CD14-positive monocyte (primary cell): ENCODE measurements around the gene EEPD1. TPM values are rescaled to one million over a fixed set of nuclear protein-coding genes. Genes with fewer than 3 reads are reported as not detected.
A peak's percentile ranks its signal among the peaks of the same experiment; 100 is the strongest.

ENCODE experiments used
- DNase-seq, 3 donors: peaks; one replicate each; pipeline ENCODE4 v3.0.0-alpha.2; 2011 to 2022
- H2AFZ ChIP-seq: 2 replicates; pipeline ENCODE4 v1.6.0; 2012; ENCODE audit warnings: mild to moderate bottlenecking, low read depth, low read length, inconsistent platforms; ENCODE audit not compliant: insufficient read depth, poor library complexity, severe bottlenecking
- H3K27ac ChIP-seq, 2 donors: 1 replicate in 1 of 2; 2 replicates in 1 of 2; pipeline ENCODE4 v1.5.1; 2012 to 2013; ENCODE audit warnings: low read length in 2 of 2, control low read depth in 1 of 2, inconsistent platforms in 1 of 2, low read depth in 1 of 2, mild to moderate bottlenecking in 1 of 2
- H3K27me3 ChIP-seq, 2 donors: one replicate each; pipeline versions ENCODE4 v1.6.0 to v1.6.1; 2011 to 2013; ENCODE audit warnings: low read length in 2 of 2; ENCODE audit not compliant: control insufficient read depth in 2 of 2, insufficient read depth in 2 of 2
- H3K36me3 ChIP-seq, 2 donors: replicated peaks in 1 of 2; 1 replicate in 1 of 2; 2 replicates in 1 of 2; pipeline versions ENCODE4 v1.5.1 to v1.6.1; 2012 to 2013; ENCODE audit warnings: low read length in 2 of 2, control low read depth in 1 of 2, inconsistent platforms in 1 of 2, mild to moderate bottlenecking in 1 of 2; ENCODE audit not compliant: insufficient read depth in 2 of 2, control insufficient read depth in 1 of 2
- H3K4me1 ChIP-seq, 2 donors: 1 replicate in 1 of 2; 2 replicates in 1 of 2; pipeline versions ENCODE4 v1.5.1 to v1.6.1; 2012 to 2013; ENCODE audit warnings: low read length in 2 of 2, control low read depth in 1 of 2, inconsistent platforms in 1 of 2, mild to moderate bottlenecking in 1 of 2, moderate library complexity in 1 of 2; ENCODE audit not compliant: insufficient read depth in 2 of 2, control insufficient read depth in 1 of 2
- H3K4me2 ChIP-seq: replicated peaks from 2 replicates; pipeline ENCODE3; 2012; ENCODE audit warnings: low read length, moderate library complexity, mild to moderate bottlenecking; ENCODE audit not compliant: poor library complexity, severe bottlenecking; ENCODE audit errors: extremely low read depth
- H3K4me3 ChIP-seq, 3 experiments: fragments of 200-600 bp in 1 of 3; sonication (generic) in 1 of 3; replicated peaks in 1 of 3; 1 replicate in 2 of 3; 2 replicates in 1 of 3; pipeline ENCODE4 v1.5.1; 2011 to 2013; ENCODE audit warnings: low read length in 3 of 3, mild to moderate bottlenecking in 3 of 3, control low read depth in 2 of 3, low read depth in 2 of 3, inconsistent platforms in 1 of 3, moderate library complexity in 1 of 3
- H3K79me2 ChIP-seq: 2 replicates; pipeline ENCODE4 v1.6.0; 2012; ENCODE audit warnings: mild to moderate bottlenecking, control low read depth, inconsistent platforms, low read length, moderate library complexity; ENCODE audit not compliant: insufficient read depth
- H3K9ac ChIP-seq: 2 replicates; pipeline ENCODE4 v1.6.0; 2017; ENCODE audit warnings: low read length, mild to moderate bottlenecking; ENCODE audit not compliant: insufficient read depth, poor library complexity, severe bottlenecking
- H3K9me3 ChIP-seq, 2 donors: replicated peaks in 1 of 2; 1 replicate in 1 of 2; 2 replicates in 1 of 2; pipeline versions ENCODE4 v1.5.1 to v1.6.1; 2012 to 2013; ENCODE audit warnings: low read length in 2 of 2, control low read depth in 1 of 2; ENCODE audit not compliant: control insufficient read depth in 1 of 2, insufficient read depth in 1 of 2
- H4K20me1 ChIP-seq: 2 replicates; pipeline ENCODE4 v1.6.0; 2012; ENCODE audit warnings: mild to moderate bottlenecking, low read length, control low read depth, moderate library complexity; ENCODE audit not compliant: insufficient read depth
- H3K27ac Mint-ChIP-seq, 7 donors: one replicate each; pipeline ENCODE4 v1.8.0; 2020; ENCODE audit warnings: mild to moderate bottlenecking in 7 of 7, mixed read lengths in 7 of 7, moderate library complexity in 6 of 7, inconsistent platforms in 2 of 7
- H3K27me3 Mint-ChIP-seq, 3 donors: one replicate each; pipeline ENCODE4 v1.8.0; 2021 to 2022; ENCODE audit warnings: low read depth in 3 of 3, mild to moderate bottlenecking in 3 of 3, mixed read lengths in 3 of 3, moderate library complexity in 3 of 3, inconsistent platforms in 1 of 3
- H3K36me3 Mint-ChIP-seq, 2 donors: one replicate each; pipeline ENCODE4 v1.8.0; 2020; ENCODE audit warnings: mixed read lengths in 2 of 2, inconsistent platforms in 1 of 2, mild to moderate bottlenecking in 1 of 2
- H3K4me1 Mint-ChIP-seq: one replicate; pipeline ENCODE4 v1.8.0; 2020; ENCODE audit warnings: mild to moderate bottlenecking, mixed read lengths
- H3K4me3 Mint-ChIP-seq, 2 donors: one replicate each; pipeline ENCODE4 v1.8.0; 2020; ENCODE audit warnings: mild to moderate bottlenecking in 2 of 2, mixed read lengths in 2 of 2, moderate library complexity in 1 of 2
- H3K9me3 Mint-ChIP-seq, 7 donors: one replicate each; pipeline ENCODE4 v1.8.0; 2020 to 2022; ENCODE audit warnings: mixed read lengths in 7 of 7, mild to moderate bottlenecking in 6 of 7, moderate library complexity in 6 of 7, inconsistent platforms in 2 of 7
- WGBS: methylation state at CpG from one replicate; pipeline ENCODE4 v1.1.5; 2013; ENCODE audit warnings: missing lambda C conversion rate; ENCODE audit not compliant: insufficient coverage; 5-methylcytosine and 5-hydroxymethylcytosine counted together
- intact Hi-C, 2 donors: fragments of 100-400 bp; cut with micrococcal nuclease; formaldehyde crosslinking; loops; one replicate each; pipeline versions ENCODE4 v1.15.0 to v1.15.1; 2023
- polyA plus RNA-seq, 3 donors: library from polyadenylated mRNA; depleted of rRNA in 1 of 3; unstranded in 2 of 3; stranded (reverse) in 1 of 3; fragments of 300-500 nt in 2 of 3; fragments of >200 nt in 1 of 3; fragmentation: Illumina TruSeq in 2 of 3; gene quantifications; 1 replicate in 2 of 3; 2 replicates in 1 of 3; pipeline ENCODE4 v1.2.3, GENCODE V29; 2012 to 2021
- TF ChIP-seq, protein P1 (sequence below): fragments of 200-600 bp; IDR thresholded peaks from one replicate; pipeline ENCODE4 v1.8.0; 2022; ENCODE audit warnings: antibody characterized with exemption, mild to moderate bottlenecking

Gene EEPD1
- polyA plus RNA-seq, 3 donors: 8.6 to 14.4 (median 12.6) TPM

GRCh38 chr7:36217961-36218284, 64.9 kb downstream of the EEPD1 start:
- Mint-ChIP-seq H3K36me3 (peaks cover 13% of the 10 kb centered on the region in 2 donors), H3K4me3 (no peak overlapping the region), H3K4me1 (peaks cover 8% of the 10 kb centered on the region), H3K27me3 (peaks cover 0 to 1% (median 0%) of the 10 kb centered on the region in 3 donors), H3K9me3 (peaks cover 0 to 6% (median 1%) of the 10 kb centered on the region in 7 donors), H3K27ac (peak overlapping the region in 2 of 7 donors; percentile 30 to 63)
- Histone ChIP-seq H2AFZ (no peak overlapping the region), H3K9ac (no peak overlapping the region), H3K79me2 (no peaks in the 10 kb centered on the region), H3K9me3 (no peaks in the 10 kb centered on the region), H3K4me1 (peaks cover 0 to 6% of the 10 kb centered on the region in 2 donors), H3K27me3 (no peaks in the 10 kb centered on the region), H3K36me3 (no peaks in the 10 kb centered on the region), H3K4me2 (no peak overlapping the region), H4K20me1 (no peaks in the 10 kb centered on the region), H3K27ac (no peak overlapping the region), H3K4me3 (no peak overlapping the region)
- intact Hi-C loops: no loop called here
- no peak for DNase-seq
- WGBS: no CpG with 5 or more reads among the region's 5 CpGs
- TF ChIP-seq, protein P1, sequence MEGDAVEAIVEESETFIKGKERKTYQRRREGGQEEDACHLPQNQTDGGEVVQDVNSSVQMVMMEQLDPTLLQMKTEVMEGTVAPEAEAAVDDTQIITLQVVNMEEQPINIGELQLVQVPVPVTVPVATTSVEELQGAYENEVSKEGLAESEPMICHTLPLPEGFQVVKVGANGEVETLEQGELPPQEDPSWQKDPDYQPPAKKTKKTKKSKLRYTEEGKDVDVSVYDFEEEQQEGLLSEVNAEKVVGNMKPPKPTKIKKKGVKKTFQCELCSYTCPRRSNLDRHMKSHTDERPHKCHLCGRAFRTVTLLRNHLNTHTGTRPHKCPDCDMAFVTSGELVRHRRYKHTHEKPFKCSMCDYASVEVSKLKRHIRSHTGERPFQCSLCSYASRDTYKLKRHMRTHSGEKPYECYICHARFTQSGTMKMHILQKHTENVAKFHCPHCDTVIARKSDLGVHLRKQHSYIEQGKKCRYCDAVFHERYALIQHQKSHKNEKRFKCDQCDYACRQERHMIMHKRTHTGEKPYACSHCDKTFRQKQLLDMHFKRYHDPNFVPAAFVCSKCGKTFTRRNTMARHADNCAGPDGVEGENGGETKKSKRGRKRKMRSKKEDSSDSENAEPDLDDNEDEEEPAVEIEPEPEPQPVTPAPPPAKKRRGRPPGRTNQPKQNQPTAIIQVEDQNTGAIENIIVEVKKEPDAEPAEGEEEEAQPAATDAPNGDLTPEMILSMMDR: no peak

- peak overlapping the region in 2 of 7 donors; percentile 35 to 59 for H3K27ac Mint-ChIP-seq
Observed at GRCh38 chr7:36219429-36219828, 66.4 kb downstream of the EEPD1 start.

More at GRCh38 chr7:36219429-36219828, 66.4 kb downstream of the EEPD1 start:
- no peak overlapping the region for H3K27ac ChIP-seq
- H3K9me3 Mint-ChIP-seq: peaks cover 0 to 4% (median 0%) of the 10 kb centered on the region in 7 donors
- H2AFZ ChIP-seq: no peak overlapping the region
- H4K20me1 ChIP-seq: no peaks in the 10 kb centered on the region
- 100% methylated on average over 1 of the region's 1 CpG for WGBS
- H3K9ac ChIP-seq: no peak overlapping the region
- intact Hi-C loops: no loop called here
- no peak overlapping the region for H3K4me2 ChIP-seq
- H3K36me3 Mint-ChIP-seq: peaks cover 6 to 10% of the 10 kb centered on the region in 2 donors
- no peaks in the 10 kb centered on the region for H3K9me3 ChIP-seq
- TF ChIP-seq, protein P1: no peak
- H3K4me1 Mint-ChIP-seq: peaks cover 8% of the 10 kb centered on the region
- peaks cover 0 to 6% of the 10 kb centered on the region in 2 donors for H3K4me1 ChIP-seq
- no peak overlapping the region for H3K4me3 Mint-ChIP-seq
- H3K79me2 ChIP-seq: no peaks in the 10 kb centered on the region
- DNase-seq: no peak
- H3K27me3 ChIP-seq: no peaks in the 10 kb centered on the region
- no peak overlapping the region for H3K4me3 ChIP-seq
- H3K36me3 ChIP-seq: no peaks in the 10 kb centered on the region
- H3K27me3 Mint-ChIP-seq: peaks cover 0 to 3% (median 0%) of the 10 kb centered on the region in 3 donors
